IMR-90 (cell line): ENCODE measurements around the gene TUBGCP3. TPM values are rescaled to one million over a fixed set of nuclear protein-coding genes. Genes with fewer than 3 reads are reported as not detected.

Experiments
- ATAC-seq: fragments of 200-7000 bp; cut with Tn5 transposase; 2 replicates; pipeline ENCODE4 v1.9.1; 2020; ENCODE audit warnings: low read depth, mild to moderate bottlenecking, moderate library complexity
- BruUV-seq: library from RNA; stranded (reverse); fragments of 400-500 nt; replicated peaks from 2 replicates; lab custom pipeline; 2021; lab: Mats Ljungman, UMichigan
- CTCF ChIA-PET: fragments of 300-600 bp; formaldehyde crosslinking; extraction: SDS; loops from one replicate; lab custom pipeline; 2021; ENCODE audit warnings: antibody characterized with exemption; lab: Yijun Ruan, JAX
- POLR2A ChIA-PET: fragments of 300-600 bp; sonication (Branson Sonifier 250); formaldehyde crosslinking; loops from one replicate; lab custom pipeline; 2022; ENCODE audit warnings: antibody characterized with exemption; ENCODE audit not compliant: unreplicated experiment; lab: Charles Lee
- DNase-seq: peaks from one replicate; pipeline ENCODE4 v3.0.0; 2013
- H2AFZ ChIP-seq: replicated peaks from 2 replicates; pipeline ENCODE3; 2013; ENCODE audit warnings: low read length, mild to moderate bottlenecking; ENCODE audit not compliant: poor library complexity
- H2AK5ac ChIP-seq: 2 replicates; pipeline ENCODE4 v1.6.1; 2013; ENCODE audit warnings: low read depth, low read length, inconsistent platforms
- H2AK9ac ChIP-seq: replicated peaks from 2 replicates; pipeline ENCODE3; 2013; ENCODE audit warnings: mild to moderate bottlenecking, low read depth, low read length, moderate library complexity; ENCODE audit not compliant: poor library complexity
- H2BK120ac ChIP-seq: 2 replicates; pipeline ENCODE4 v1.6.1; 2013; ENCODE audit warnings: low read depth, low read length, inconsistent platforms
- H2BK15ac ChIP-seq: 3 replicates; pipeline ENCODE4 v1.6.1; 2013; ENCODE audit warnings: low read depth, low read length, inconsistent platforms
- H2BK20ac ChIP-seq: 2 replicates; pipeline ENCODE4 v1.6.1; 2013; ENCODE audit warnings: low read depth, mild to moderate bottlenecking, inconsistent platforms, low read length, moderate library complexity
- H2BK5ac ChIP-seq: 2 replicates; pipeline ENCODE4 v1.6.1; 2013; ENCODE audit warnings: mild to moderate bottlenecking, low read depth, low read length, inconsistent platforms; ENCODE audit not compliant: poor library complexity, severe bottlenecking
- H3K14ac ChIP-seq: replicated peaks from 2 replicates; pipeline ENCODE4 v1.6.1; 2013; ENCODE audit warnings: low read depth, low read length, inconsistent platforms
- H3K18ac ChIP-seq: 2 replicates; pipeline ENCODE4 v1.6.1; 2013; ENCODE audit warnings: low read depth, low read length, control low read depth
- H3K23ac ChIP-seq: 2 replicates; pipeline ENCODE4 v1.6.1; 2013; ENCODE audit warnings: low read depth, low read length, inconsistent platforms
- H3K27ac ChIP-seq: 2 replicates; pipeline ENCODE4 v1.5.1; 2013; ENCODE audit warnings: mild to moderate bottlenecking, control low read depth, low read length; ENCODE audit not compliant: insufficient read depth
- H3K27me3 ChIP-seq: 2 replicates; pipeline ENCODE4 v1.6.1; 2013; ENCODE audit warnings: low read length; ENCODE audit not compliant: control insufficient read depth, insufficient read depth
- H3K36me3 ChIP-seq: 2 replicates; pipeline ENCODE4 v1.6.1; 2013; ENCODE audit warnings: low read length, mixed read lengths; ENCODE audit not compliant: control insufficient read depth, insufficient read depth
- H3K4ac ChIP-seq: 2 replicates; pipeline ENCODE4 v1.6.1; 2013; ENCODE audit warnings: low read depth, low read length, inconsistent platforms
- H3K4me1 ChIP-seq: 2 replicates; pipeline ENCODE4 v1.6.1; 2013; ENCODE audit warnings: low read length, mixed read lengths; ENCODE audit not compliant: control insufficient read depth, insufficient read depth
- H3K4me2 ChIP-seq: 2 replicates; pipeline ENCODE4 v1.6.1; 2013; ENCODE audit warnings: low read depth, mild to moderate bottlenecking, control low read depth, low read length, moderate library complexity
- H3K4me3 ChIP-seq: 2 replicates; pipeline ENCODE4 v1.5.1; 2013; ENCODE audit warnings: low read depth, mild to moderate bottlenecking, control low read depth, low read length, moderate library complexity; ENCODE audit not compliant: insufficient read depth
- H3K56ac ChIP-seq: 2 replicates; pipeline ENCODE4 v1.6.1; 2013; ENCODE audit warnings: low read length, inconsistent platforms; ENCODE audit not compliant: insufficient read depth; ENCODE audit errors: extremely low read depth
- H3K79me1 ChIP-seq, 2 experiments: 2 replicates each; pipeline ENCODE4 v1.6.1; 2013; ENCODE audit warnings: low read length in 2 of 2, inconsistent platforms in 1 of 2, low read depth in 1 of 2
- H3K9ac ChIP-seq: 2 replicates; pipeline ENCODE4 v1.6.1; 2013; ENCODE audit warnings: low read depth, low read length, control low read depth
- H3K9me1 ChIP-seq: 2 replicates; pipeline ENCODE4 v1.6.1; 2013; ENCODE audit warnings: low read length, inconsistent platforms; ENCODE audit not compliant: insufficient read depth
- H3K9me3 ChIP-seq: 2 replicates; pipeline ENCODE4 v1.6.1; 2013; ENCODE audit warnings: low read length; ENCODE audit not compliant: control insufficient read depth, insufficient read depth
- H4K20me1 ChIP-seq: 2 replicates; pipeline ENCODE4 v1.6.1; 2013; ENCODE audit warnings: low read length, inconsistent platforms; ENCODE audit not compliant: insufficient read depth
- H4K5ac ChIP-seq: 2 replicates; pipeline ENCODE4 v1.6.1; 2013; ENCODE audit warnings: mild to moderate bottlenecking, low read depth, low read length, control low read depth
- H4K8ac ChIP-seq, 2 experiments: 2 replicates each; pipeline ENCODE4 v1.6.1; 2013; ENCODE audit warnings: low read depth in 2 of 2, low read length in 2 of 2, control low read depth in 1 of 2, inconsistent platforms in 1 of 2
- H4K91ac ChIP-seq: 2 replicates; pipeline ENCODE4 v1.6.1; 2013; ENCODE audit warnings: low read depth, low read length, inconsistent platforms; ENCODE audit not compliant: insufficient read depth
- CEBPB ChIP-seq: IDR thresholded peaks from 2 replicates; pipeline ENCODE4 v1.6.1; 2012; ENCODE audit warnings: low read depth, low read length, improper control_type of control experiment
- MAFK ChIP-seq: IDR thresholded peaks from 2 replicates; pipeline ENCODE4 v1.6.1; 2012; ENCODE audit warnings: low read depth, low read length, improper control_type of control experiment
- MXI1 ChIP-seq: IDR thresholded peaks from 2 replicates; pipeline ENCODE4 v1.6.1; 2012; ENCODE audit warnings: low read depth, mild to moderate bottlenecking, low read length, moderate library complexity, borderline replicate concordance
- NFE2L2 ChIP-seq: fragments of 150-350 bp; IDR thresholded peaks from 2 replicates; pipeline ENCODE4 v1.6.1; 2016; ENCODE audit warnings: low read depth, mild to moderate bottlenecking, low read length
- POLR2A ChIP-seq: IDR thresholded peaks from 2 replicates; pipeline ENCODE4 v1.6.1; 2012; ENCODE audit warnings: mild to moderate bottlenecking, low read depth, low read length
- RAD21 ChIP-seq: IDR thresholded peaks from 2 replicates; pipeline ENCODE4 v1.6.1; 2012; ENCODE audit warnings: low read length, improper control_type of control experiment
- RCOR1 ChIP-seq: IDR thresholded peaks from 2 replicates; pipeline ENCODE4 v1.6.1; 2012; ENCODE audit warnings: mild to moderate bottlenecking, low read length, improper control_type of control experiment; ENCODE audit not compliant: insufficient replicate concordance
- SMC3 ChIP-seq: fragments of 150-350 bp; IDR thresholded peaks from 2 replicates; pipeline ENCODE4 v1.6.1; 2016; ENCODE audit warnings: low read depth, mild to moderate bottlenecking, antibody characterized with exemption, low read length, moderate library complexity
- USF2 ChIP-seq: fragments of 150-350 bp; IDR thresholded peaks from 2 replicates; pipeline ENCODE4 v1.6.1; 2017; ENCODE audit warnings: mild to moderate bottlenecking, antibody characterized with exemption, low read length, low read depth
- WGBS, 2 experiments: methylation state at CpG; one replicate each; pipeline versions ENCODE4 v1.1.5 to v1.1.7; 2013; ENCODE audit warnings: missing lambda C conversion rate in 2 of 2; ENCODE audit not compliant: insufficient read length in 1 of 2; ENCODE audit errors: extremely low coverage in 2 of 2; 5-methylcytosine and 5-hydroxymethylcytosine counted together
- dilution Hi-C: fragments of 300-500 bp; cut with HindIII; formaldehyde crosslinking; loops from one replicate; pipeline ENCODE4 v1.14.3; 2018; ENCODE audit warnings: low sequenced_read_pairs; ENCODE audit not compliant: unreplicated experiment
- in situ Hi-C: fragments of 300-500 bp; cut with MboI; formaldehyde crosslinking; loops from 3 replicates; pipeline ENCODE4 v1.14.3; 2019; ENCODE audit warnings: low sequenced_read_pairs, inconsistent platforms, mixed read lengths
- intact Hi-C: fragments of 100-400 bp; cut with micrococcal nuclease; formaldehyde crosslinking; loops from 2 replicates; pipeline ENCODE4 v1.10.0; 2022
- polyA plus RNA-seq, 3 experiments: library from polyadenylated mRNA; depleted of rRNA; stranded (reverse); fragments of >200 nt; gene quantifications; 2 replicates each; pipeline ENCODE4 v1.2.3, GENCODE V29; 2012; ENCODE audit warnings: low replicate concordance in 1 of 3
- total RNA-seq: library from RNA; depleted of rRNA; stranded (reverse); fragments of >200 nt; gene quantifications from 2 replicates; pipeline ENCODE4 v1.2.3, GENCODE V29; 2012
- TF ChIP-seq, protein P1 (sequence below): fragments of 150-350 bp; IDR thresholded peaks from 2 replicates; pipeline ENCODE4 v1.6.1; 2016; ENCODE audit warnings: low read depth, mild to moderate bottlenecking, low read length, moderate library complexity, borderline replicate concordance

Gene TUBGCP3
- total and polyA plus RNA-seq, 2 of the 4 experiments (the other 2 are of a cell fraction) = 16.0 to 17.8 TPM

GRCh38 chr13:112457485-112457884 is 130.5 kb downstream of the TUBGCP3 start:
- POLR2A ChIA-PET = no interaction called here
- no peak overlapping the region for H3K9ac ChIP-seq

More at GRCh38 chr13:112457485-112457884, 130.5 kb downstream of the TUBGCP3 start:
- Histone ChIP-seq H3K56ac (no peak overlapping the region), H2BK20ac (no peak overlapping the region), H3K27me3 (no peaks in the 10 kb centered on the region; the same call in 1 of the 2 replicates), H2AK5ac (no peak overlapping the region), H4K91ac (no peak overlapping the region), H3K36me3 (no peaks in the 10 kb centered on the region), H4K5ac (no peak overlapping the region), H3K4me3 (no peak overlapping the region), H3K14ac (no peak overlapping the region), H3K27ac (no peak overlapping the region), H2AFZ (no peak overlapping the region), H3K18ac (no peak overlapping the region), H2BK5ac (no peak overlapping the region), H3K4me1 (no peaks in the 10 kb centered on the region), H4K20me1 (no peaks in the 10 kb centered on the region), H2BK15ac (no peak overlapping the region), H3K4me2 (no peak overlapping the region), H2BK120ac (no peak overlapping the region), H4K8ac (no peak overlapping the region), H3K23ac (no peak overlapping the region), H3K79me1 (no peaks in the 10 kb centered on the region), H3K4ac (no peak overlapping the region), H3K9me3 (no peaks in the 10 kb centered on the region; the same call in 1 of the 2 replicates), H2AK9ac (no peak overlapping the region), H3K9me1 (no peaks in the 10 kb centered on the region)
- dilution Hi-C loops = no loop called here
- DNase-seq (no peak), ATAC-seq (no peak)
- no TSS peak for BruUV-seq
- TF ChIP-seq RCOR1 (no peak), POLR2A (no peak), CEBPB (no peak), MXI1 (no peak), RAD21 (no peak), SMC3 (no peak), USF2 (no peak), MAFK (no peak), NFE2L2 (no peak)
- TF ChIP-seq, protein P1, sequence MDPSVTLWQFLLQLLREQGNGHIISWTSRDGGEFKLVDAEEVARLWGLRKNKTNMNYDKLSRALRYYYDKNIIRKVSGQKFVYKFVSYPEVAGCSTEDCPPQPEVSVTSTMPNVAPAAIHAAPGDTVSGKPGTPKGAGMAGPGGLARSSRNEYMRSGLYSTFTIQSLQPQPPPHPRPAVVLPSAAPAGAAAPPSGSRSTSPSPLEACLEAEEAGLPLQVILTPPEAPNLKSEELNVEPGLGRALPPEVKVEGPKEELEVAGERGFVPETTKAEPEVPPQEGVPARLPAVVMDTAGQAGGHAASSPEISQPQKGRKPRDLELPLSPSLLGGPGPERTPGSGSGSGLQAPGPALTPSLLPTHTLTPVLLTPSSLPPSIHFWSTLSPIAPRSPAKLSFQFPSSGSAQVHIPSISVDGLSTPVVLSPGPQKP = no peak
- in situ Hi-C loops = no loop called here
- CTCF ChIA-PET = no interaction called here
- WGBS, 2 experiments = 100% methylated on average over 1 of the region's 13 CpGs; no CpG with 5 or more reads in 1 of the 2 experiments
- intact Hi-C loops = no loop called here
